Muscle of leg (tissue), 11 donors: ENCODE results near the gene PASK. TPM values are rescaled to one million over a fixed set of nuclear protein-coding genes. Genes with fewer than 3 reads are reported as not detected.

Experiments
- DNase-seq: peaks from one replicate; pipeline ENCODE4 v3.0.0; 2013
- H3K27ac ChIP-seq: one replicate; pipeline ENCODE4 v1.5.1; 2013; ENCODE audit warnings: mild to moderate bottlenecking, low read length, control low read depth
- H3K27me3 ChIP-seq: one replicate; pipeline ENCODE4 v1.6.1; 2013; ENCODE audit warnings: low read length; ENCODE audit not compliant: control insufficient read depth, insufficient read depth
- H3K36me3 ChIP-seq: one replicate; pipeline ENCODE4 v1.6.1; 2013; ENCODE audit warnings: low read length; ENCODE audit not compliant: control insufficient read depth, insufficient read depth
- H3K4me1 ChIP-seq: one replicate; pipeline ENCODE4 v1.6.1; 2013; ENCODE audit warnings: low read length; ENCODE audit not compliant: control insufficient read depth, insufficient read depth
- H3K4me3 ChIP-seq: one replicate; pipeline ENCODE4 v1.5.1; 2013; ENCODE audit warnings: low read length, control low read depth
- H3K9me3 ChIP-seq: replicated peaks from 2 replicates; pipeline ENCODE4 v1.6.1; 2013; ENCODE audit warnings: low read depth, low read length; ENCODE audit not compliant: control insufficient read depth
- WGBS: methylation state at CpG from one replicate; pipeline ENCODE4 v1.1.5; 2013; ENCODE audit warnings: missing lambda C conversion rate; ENCODE audit not compliant: insufficient coverage; 5-methylcytosine and 5-hydroxymethylcytosine counted together
- polyA plus RNA-seq, 8 donors: library from polyadenylated mRNA; unstranded; fragments of 120-200 nt; gene quantifications; one replicate each; pipeline versions ENCODE4 v1.2.1 to v1.2.3, GENCODE V29; 2013; ENCODE audit warnings: inconsistent platforms in 1 of 8, low replicate concordance in 1 of 8; ENCODE audit not compliant: insufficient read length in 8 of 8, insufficient read depth in 1 of 8
- total RNA-seq: library from RNA; stranded (reverse); fragments of 120-200 nt; gene quantifications from one replicate; pipeline ENCODE4 v1.2.4, GENCODE V29; 2013

The PASK gene
- total and polyA plus RNA-seq, 9 donors: 2.2 to 8.6 (median 6.1) TPM

DNA sequence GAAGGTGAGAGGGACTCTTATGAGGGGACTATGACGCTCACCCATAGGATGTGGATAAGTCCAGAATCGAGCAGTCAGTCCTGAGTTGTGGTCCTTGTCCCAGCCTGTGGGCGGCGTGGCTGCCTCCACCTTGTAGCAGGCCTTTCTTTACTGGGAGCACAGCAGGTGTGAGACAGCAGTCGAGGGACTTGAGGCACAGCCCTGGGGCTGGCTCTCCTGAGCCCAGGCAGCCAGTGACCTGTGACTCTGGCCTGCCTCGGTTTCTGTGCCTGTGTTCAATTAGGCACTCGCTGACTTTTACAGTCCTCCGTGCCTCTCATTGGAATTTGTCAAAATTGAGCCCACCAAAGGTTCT lies 9.3 kb upstream of the PASK start:
- Histone ChIP-seq H3K27ac (no peak overlapping the region), H3K27me3 (no peaks in the 10 kb centered on the region), H3K9me3 (no peaks in the 10 kb centered on the region), H3K4me3 (no peak overlapping the region), H3K4me1 (peaks cover 20% of the 10 kb centered on the region), H3K36me3 (peaks cover 55% of the 10 kb centered on the region)
- 75% methylated on average over 8 of the region's 8 CpGs for WGBS
- DNase-seq: no peak

DNA sequence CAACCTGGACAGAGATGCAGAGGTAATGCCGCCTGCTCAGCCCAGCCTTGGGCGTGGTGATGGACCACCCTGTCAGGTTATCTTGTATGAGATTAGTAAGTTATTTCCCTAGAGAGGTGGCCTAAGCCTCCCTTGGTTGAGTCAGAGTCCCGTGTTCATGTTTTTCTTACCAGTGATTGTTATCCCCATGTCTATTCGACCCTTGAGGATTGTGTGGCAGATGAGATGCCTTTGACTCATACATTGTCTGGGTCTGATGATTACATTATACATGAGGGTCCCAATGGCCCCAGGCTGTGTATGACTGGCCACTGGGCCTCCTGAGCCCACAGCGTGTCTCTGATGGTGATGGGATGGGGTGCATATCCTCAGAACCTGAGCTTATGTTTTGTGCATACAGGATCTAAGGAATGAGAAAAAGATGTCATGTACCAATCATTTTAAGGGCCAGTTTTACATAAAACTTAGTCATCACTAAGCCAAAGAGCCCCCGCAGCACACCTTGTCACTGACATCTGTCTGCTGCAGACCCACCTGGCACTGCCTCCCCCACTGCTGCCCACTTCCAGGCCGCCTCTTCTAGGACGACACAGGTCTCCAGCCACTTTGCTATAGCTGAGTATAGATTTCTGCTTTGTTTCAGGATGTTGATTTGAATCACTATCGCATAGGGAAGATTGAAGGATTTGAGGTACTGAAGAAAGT lies 8.7 kb upstream of the PASK start:
- Histone ChIP-seq H3K27me3 (no peaks in the 10 kb centered on the region), H3K9me3 (no peaks in the 10 kb centered on the region), H3K4me1 (peaks cover 17% of the 10 kb centered on the region), H3K36me3 (peaks cover 55% of the 10 kb centered on the region), H3K4me3 (no peak overlapping the region), H3K27ac (no peak overlapping the region)
- DNase-seq: no peak
- WGBS: 90% methylated on average over 5 of the region's 9 CpGs

DNA sequence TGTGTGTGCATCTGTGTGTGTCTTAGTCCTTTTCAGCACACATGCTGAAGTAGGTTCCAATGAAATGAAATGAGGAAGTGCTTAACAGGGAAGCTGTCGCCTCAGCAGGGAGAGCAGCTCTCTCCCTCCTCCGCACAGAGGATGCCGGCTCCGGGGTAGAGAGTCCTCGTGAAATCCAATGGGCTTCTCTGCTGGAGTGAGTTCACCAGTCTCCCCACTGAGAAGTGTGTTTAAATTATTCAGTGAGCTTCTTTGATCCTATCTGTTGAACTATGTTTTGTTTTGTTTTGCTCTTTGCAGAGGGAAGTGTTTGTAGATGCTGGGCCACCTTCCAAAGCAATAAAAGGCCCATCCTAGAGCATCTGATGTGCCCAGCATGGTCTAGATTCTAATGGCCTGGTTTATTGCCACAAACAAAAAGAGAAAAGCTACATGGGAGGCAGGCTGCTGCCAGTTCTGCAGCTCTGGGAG lies 7.7 kb upstream of the PASK start:
- H3K36me3 ChIP-seq: peaks cover 48% of the 10 kb centered on the region
- WGBS: no CpG with 5 or more reads among the region's 5 CpGs

GRCh38 chr2:241155936-241156335 lies 6.7 kb upstream of the PASK start:
- H3K4me3 ChIP-seq: no peak overlapping the region
- peaks cover 12% of the 10 kb centered on the region for H3K4me1 ChIP-seq
- H3K9me3 ChIP-seq: no peaks in the 10 kb centered on the region
- no peak for DNase-seq
- no CpG with 5 or more reads among the region's 1 CpG for WGBS
- peaks cover 45% of the 10 kb centered on the region for H3K36me3 ChIP-seq
- no peak overlapping the region for H3K27ac ChIP-seq
- H3K27me3 ChIP-seq: no peaks in the 10 kb centered on the region

More for the DNA sequence above, 7.7 kb upstream of the PASK start:
- H3K27ac ChIP-seq: no peak overlapping the region
- no peak overlapping the region for H3K4me3 ChIP-seq
- H3K9me3 ChIP-seq: no peaks in the 10 kb centered on the region
- peaks cover 9% of the 10 kb centered on the region for H3K4me1 ChIP-seq
- no peak for DNase-seq
- no peaks in the 10 kb centered on the region for H3K27me3 ChIP-seq

- WGBS: 95% methylated on average over 4 of the region's 4 CpGs
- no peaks in the 10 kb centered on the region for H3K27me3 ChIP-seq
- DNase-seq: no peak
- peaks cover 40% of the 10 kb centered on the region for H3K36me3 ChIP-seq
- no peaks in the 10 kb centered on the region for H3K9me3 ChIP-seq
- H3K4me3 ChIP-seq: no peak overlapping the region
- H3K4me1 ChIP-seq: peaks cover 15% of the 10 kb centered on the region
- H3K27ac ChIP-seq: no peak overlapping the region
These were observed 5.6 kb upstream of the PASK start for GRCh38 chr2:241154915-241155314.

DNA sequence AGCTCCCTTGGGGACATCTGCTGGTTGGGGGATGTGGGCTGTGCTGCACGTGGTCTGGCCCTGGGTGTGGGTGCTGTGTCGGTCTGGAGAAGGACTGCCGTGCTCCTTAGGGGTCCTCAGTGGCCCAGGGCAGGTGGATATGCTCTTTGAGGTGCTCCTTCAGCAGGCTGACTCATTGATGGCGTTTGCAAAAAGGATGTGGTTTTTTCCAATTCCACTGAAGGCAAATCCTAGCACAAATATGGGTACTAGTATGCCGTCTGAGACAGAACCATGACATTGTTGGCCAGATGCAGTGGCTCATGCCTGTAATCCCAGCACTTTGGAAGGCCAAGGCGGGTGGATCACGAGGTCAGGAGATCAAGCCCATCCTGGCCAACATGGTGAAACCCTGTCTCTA lies 4.3 kb upstream of the PASK start:
- H3K4me3 ChIP-seq: no peak overlapping the region
- no peaks in the 10 kb centered on the region for H3K9me3 ChIP-seq
- H3K4me1 ChIP-seq: peaks cover 17% of the 10 kb centered on the region
- H3K27ac ChIP-seq: no peak overlapping the region
- peaks cover 27% of the 10 kb centered on the region for H3K36me3 ChIP-seq
- WGBS: 86% methylated on average over 5 of the region's 7 CpGs
- DNase-seq: no peak
- H3K27me3 ChIP-seq: no peaks in the 10 kb centered on the region

DNA sequence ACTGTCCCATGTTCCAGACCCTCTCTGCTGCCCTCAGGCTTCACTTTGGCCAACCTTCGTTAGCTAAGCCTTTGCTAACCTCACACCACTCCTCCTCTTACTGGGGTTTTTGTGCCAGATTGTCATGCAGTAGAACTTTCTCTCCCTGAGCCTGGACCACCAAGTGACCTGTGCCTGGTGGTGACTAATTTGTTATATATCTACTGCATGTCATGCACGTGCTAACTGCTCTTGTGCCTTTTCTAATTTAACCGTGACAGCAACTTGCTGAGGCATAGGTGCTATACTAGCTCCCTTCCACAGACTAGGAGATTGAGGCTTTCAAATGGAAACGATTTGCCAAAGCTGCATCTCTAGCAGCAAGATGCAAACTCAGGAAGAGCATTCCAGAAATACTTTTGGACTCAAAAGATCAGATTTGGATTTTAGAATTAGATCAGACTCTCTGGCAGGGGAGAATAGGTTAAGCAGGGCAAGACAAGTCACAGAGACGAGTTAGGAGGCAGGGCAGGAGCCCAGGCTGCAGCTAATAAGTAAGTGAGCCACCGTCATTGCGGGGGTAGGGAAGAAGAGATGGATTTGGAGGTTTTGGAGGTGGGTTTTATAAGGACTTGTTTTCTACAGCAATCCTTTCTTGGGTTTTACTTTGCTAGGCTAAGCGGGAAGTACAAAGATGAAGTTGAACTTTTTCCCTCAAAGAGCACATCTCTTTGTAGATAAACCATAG lies 2.8 kb upstream of the PASK start:
- no peaks in the 10 kb centered on the region for H3K9me3 ChIP-seq
- peaks cover 21% of the 10 kb centered on the region for H3K4me1 ChIP-seq
- no peak for DNase-seq
- 57% methylated on average over 4 of the region's 8 CpGs for WGBS
- H3K4me3 ChIP-seq: no peak overlapping the region
- no peaks in the 10 kb centered on the region for H3K27me3 ChIP-seq
- peaks cover 14% of the 10 kb centered on the region for H3K36me3 ChIP-seq
- H3K27ac ChIP-seq: peak overlapping the region; percentile 77

- WGBS: 4% methylated on average over 31 of the region's 37 CpGs
- DNase-seq: peak; percentile 20
- peaks cover 14% of the 10 kb centered on the region for H3K36me3 ChIP-seq
These were observed 1.6 kb upstream of the PASK start for GRCh38 chr2:241150660-241151530.

GRCh38 chr2:241149925-241150659 lies 820 bp upstream of the PASK start, which contains the start of gene PPP1R7:
PPP1R7 (plus strand) TSS chr2:241150467; CDS start chr2:241150496, 29 bp downstream.
- WGBS: under 1% methylated on average over 73 of the region's 73 CpGs
- H3K4me3 ChIP-seq: peak within 1 kb of the TSS; percentile 77
- peaks cover 12% of the 10 kb centered on the region for H3K36me3 ChIP-seq
- H3K27me3 ChIP-seq: no peaks in the 10 kb centered on the region
- H3K9me3 ChIP-seq: no peaks in the 10 kb centered on the region
- peak within 1 kb of the TSS; percentile 77 for H3K27ac ChIP-seq
- peak; percentile 98 for DNase-seq
- peaks cover 21% of the 10 kb centered on the region for H3K4me1 ChIP-seq

More at GRCh38 chr2:241150660-241151530, 1.6 kb upstream of the PASK start:
- Histone ChIP-seq H3K9me3 (no peaks in the 10 kb centered on the region), H3K27me3 (no peaks in the 10 kb centered on the region), H3K4me1 (peaks cover 21% of the 10 kb centered on the region), H3K27ac (peak overlapping the region; percentile 77), H3K4me3 (peak overlapping the region; percentile 77)
